Pancreas (tissue), 10 donors: Measurements from ENCODE around the gene TCF7L1. TPM values are rescaled to one million over a fixed set of nuclear protein-coding genes. Genes with fewer than 3 reads are reported as not detected.

Source experiments
- ATAC-seq, 4 donors: fragments of 200-7000 bp; cut with Tn5 transposase; one replicate each; pipeline versions ENCODE4 v1.8.0 to v1.9.1; 2020; ENCODE audit warnings: mild to moderate bottlenecking in 4 of 4, moderate library complexity in 4 of 4
- DNase-seq, 6 donors: peaks; one replicate each; pipeline ENCODE4 v3.0.0-alpha.2; 2020
- FAIRE-seq: peaks from 2 replicates; lab custom pipeline; 2012; peaks lifted over from hg19 to GRCh38; lab: Jason Lieb, UNC
- H3K27ac ChIP-seq, 4 donors: fragments of 200-600 bp; sonication (generic); 1 replicate in 3 of 4; 2 replicates in 1 of 4; pipeline versions ENCODE4 v1.5.0 to v1.8.0; 2020
- H3K27me3 ChIP-seq, 4 donors: fragments of 200-600 bp; one replicate each; pipeline ENCODE4 v1.8.0; 2021
- H3K36me3 ChIP-seq, 3 donors: fragments of 200-600 bp; sonication (generic) in 1 of 3; one replicate each; pipeline versions ENCODE4 v1.5.0 to v1.8.0; 2020 to 2021
- H3K4me1 ChIP-seq, 3 donors: fragments of 200-600 bp; one replicate each; pipeline ENCODE4 v1.8.0; 2021
- H3K4me3 ChIP-seq, 4 donors: fragments of 200-600 bp; sonication (generic) in 2 of 4; one replicate each; pipeline versions ENCODE4 v1.5.0 to v1.8.0; 2020 to 2021
- H3K9me3 ChIP-seq, 4 donors: fragments of 200-600 bp; one replicate each; pipeline ENCODE4 v1.8.0; 2021
- CTCF ChIP-seq, 4 donors: fragments of 200-600 bp; sonication (generic) in 3 of 4; IDR thresholded peaks; one replicate each; pipeline versions ENCODE4 v1.5.0 to v1.8.0; 2021; ENCODE audit warnings: antibody characterized with exemption in 4 of 4
- WGBS, 2 donors: extraction: QIAGEN DNeasy Blood & Tissue Kit; methylation state at CpG; one replicate each; pipeline ENCODE4 v1.1.7; 2013; 5-methylcytosine and 5-hydroxymethylcytosine counted together
- intact Hi-C, 3 donors: fragments of 100-400 bp; cut with DNase I; formaldehyde crosslinking; loops; one replicate each; pipeline versions ENCODE4 v1.11.1 to v1.14.2; 2022
- polyA plus RNA-seq, 2 donors: library from polyadenylated mRNA; stranded (reverse); fragments of 200-250 nt; gene quantifications; one replicate each; pipeline ENCODE4 v1.2.3, GENCODE V29; 2013
- total RNA-seq, 6 donors: library from RNA; stranded (reverse); fragmentation: NEBNext Ultra II Directional in 4 of 6; extraction: Animal tissue kit (Norgen Biotek cat#: 25700) in 4 of 6; gene quantifications; one replicate each; pipeline versions ENCODE4 v1.2.1 to v1.2.4, GENCODE V29; 2021 to 2023
- donor health status: healthy with polysubstance abuse.
- donor health status: DM: no; HTN: no; CAD: no; lungs with moderate emphysema.
- donor health status: DM: no; HTN: no; CAD: no.
- donor health status: control.
- donor health status: control.
- donor health status: Bipolar disorder and iron deficiency.
- donor health status: DM: yes; HTN: yes; CAD: no.
- donor health status: DM: no; HTN: no; CAD: no.
- donor health status: DM: no; HTN: no; CAD: no.
- donor health status: DM: yes; HTN: yes; CAD: no.

Gene TCF7L1
- total and polyA plus RNA-seq, 8 donors = 1.1 to 4.0 (median 1.8) TPM

- no peak overlapping the region for H3K27ac ChIP-seq
- no peaks in the 10 kb centered on the region for H3K36me3 ChIP-seq
- no peak for ATAC-seq
- intact Hi-C loops = no loop called here
- H3K4me3 ChIP-seq = no peak overlapping the region
- no peaks in the 10 kb centered on the region for H3K9me3 ChIP-seq
- 86 to 87% methylated on average over 3 of the region's 3 CpGs for WGBS, 2 donors
- no peak for FAIRE-seq
- H3K27me3 ChIP-seq = no peaks in the 10 kb centered on the region
- TF ChIP-seq CTCF (IDR thresholded peaks at IDR 0.05) = no peak
- no peaks in the 10 kb centered on the region for H3K4me1 ChIP-seq
- DNase-seq = no peak
These were observed 35.8 kb downstream of the TCF7L1 start for GRCh38 chr2:85168942-85169341.

- Histone ChIP-seq H3K9me3 (no peaks in the 10 kb centered on the region), H3K4me3 (no peak overlapping the region), H3K27me3 (no peaks in the 10 kb centered on the region), H3K36me3 (no peaks in the 10 kb centered on the region), H3K27ac (no peak overlapping the region), H3K4me1 (no peaks in the 10 kb centered on the region)
- TF ChIP-seq CTCF (IDR thresholded peaks at IDR 0.05) = no peak
- ATAC-seq (no peak), DNase-seq (no peak), FAIRE-seq (no peak)
- 81 to 95% methylated on average over 3 of the region's 3 CpGs for WGBS, 2 donors
- intact Hi-C loops = no loop called here
These were observed 36.4 kb downstream of the TCF7L1 start for GRCh38 chr2:85169581-85169980.

DNA sequence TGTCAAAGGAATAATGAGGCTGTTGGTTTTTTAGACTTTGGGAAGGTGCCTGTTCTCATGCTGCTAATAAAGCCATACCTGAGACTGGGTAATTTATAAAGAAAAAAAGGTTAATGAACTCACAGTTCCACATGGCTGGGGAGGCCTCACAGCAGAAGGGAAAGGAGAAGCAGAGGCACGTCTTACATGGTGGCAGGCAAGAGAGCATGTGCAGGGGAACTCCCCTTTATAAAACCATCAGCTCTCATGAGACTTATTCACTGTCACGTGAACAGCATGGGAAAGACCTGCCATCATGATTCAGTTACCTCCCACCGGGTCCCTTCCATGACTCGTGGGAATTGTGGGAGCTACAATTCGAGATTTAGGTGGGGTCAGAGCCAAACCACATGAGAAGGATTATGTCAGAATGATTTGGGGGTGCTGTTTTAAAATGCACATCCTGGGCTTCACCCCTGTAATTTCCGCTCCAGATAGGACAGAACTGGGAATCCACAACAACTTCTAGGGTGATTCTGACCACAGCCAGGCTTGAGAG lies 37.8 kb downstream of the TCF7L1 start:
- H3K36me3 ChIP-seq = no peaks in the 10 kb centered on the region
- DNase-seq (no peak), FAIRE-seq (no peak), ATAC-seq (no peak)
- TF ChIP-seq CTCF (IDR thresholded peaks at IDR 0.05) = no peak
- intact Hi-C loops = no loop called here
- no peaks in the 10 kb centered on the region for H3K9me3 ChIP-seq
- WGBS, 2 donors = 89 to 94% methylated on average over 6 of the region's 6 CpGs
- peaks cover 0 to 2% (median 1%) of the 10 kb centered on the region in 3 donors for H3K4me1 ChIP-seq
- no peaks in the 10 kb centered on the region for H3K27me3 ChIP-seq
- no peak overlapping the region for H3K27ac ChIP-seq
- no peak overlapping the region for H3K4me3 ChIP-seq

DNA sequence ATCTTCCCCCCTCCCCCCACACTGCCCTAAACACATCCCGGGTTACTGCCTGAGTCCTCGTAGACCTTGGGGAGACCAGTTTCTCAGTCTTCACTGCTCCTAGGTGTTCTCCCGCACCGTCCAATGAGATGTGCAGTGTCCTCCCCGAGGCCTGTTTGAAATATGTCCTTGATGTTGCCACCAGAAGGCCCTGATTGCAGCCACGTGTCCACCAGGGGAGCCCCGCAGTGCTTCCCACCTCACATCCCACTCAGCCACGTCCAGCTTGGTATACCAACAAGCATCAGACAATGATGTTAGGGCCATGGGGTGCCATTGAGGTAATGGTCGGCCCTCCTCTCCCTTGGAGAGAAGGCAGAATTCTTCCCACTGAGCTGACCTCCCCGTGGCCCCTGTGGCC lies 38.7 kb downstream of the TCF7L1 start:
- DNase-seq = no peak

More for the DNA sequence above, 38.7 kb downstream of the TCF7L1 start:
- Histone ChIP-seq H3K27me3 (no peaks in the 10 kb centered on the region), H3K4me1 (peaks cover 0 to 2% (median 2%) of the 10 kb centered on the region in 3 donors), H3K4me3 (no peak overlapping the region), H3K27ac (no peak overlapping the region), H3K9me3 (no peaks in the 10 kb centered on the region), H3K36me3 (no peaks in the 10 kb centered on the region)
- ATAC-seq (no peak), FAIRE-seq (no peak)
- intact Hi-C loops = no loop called here
- TF ChIP-seq CTCF (IDR thresholded peaks at IDR 0.05) = no peak
- 75 to 87% methylated on average over 10 of the region's 10 CpGs for WGBS, 2 donors
